Renal cortical epithelial cell (primary cell): ENCODE results near the gene ERC1. TPM values are rescaled to one million over a fixed set of nuclear protein-coding genes. Genes with fewer than 3 reads are reported as not detected.
A peak's percentile ranks its signal among the peaks of the same experiment; 100 is the strongest.
"Not testable (repeated sequence)": the region's sequence is repeated elsewhere in the genome, so short reads cannot be mapped to it uniquely, and the experiment has no call there.

Source experiments
- DNase-seq: peaks from one replicate; pipeline ENCODE4 v3.0.0-alpha.2; 2011; ENCODE audit warnings: low read depth
- total RNA-seq: library from RNA; depleted of rRNA; stranded (reverse); fragments of >200 nt; gene quantifications from 2 replicates; pipeline ENCODE4 v1.2.3, GENCODE V29; 2014

The ERC1 gene
- total RNA-seq, 1 donor from 2014 or later = 79.3 TPM

DNA sequence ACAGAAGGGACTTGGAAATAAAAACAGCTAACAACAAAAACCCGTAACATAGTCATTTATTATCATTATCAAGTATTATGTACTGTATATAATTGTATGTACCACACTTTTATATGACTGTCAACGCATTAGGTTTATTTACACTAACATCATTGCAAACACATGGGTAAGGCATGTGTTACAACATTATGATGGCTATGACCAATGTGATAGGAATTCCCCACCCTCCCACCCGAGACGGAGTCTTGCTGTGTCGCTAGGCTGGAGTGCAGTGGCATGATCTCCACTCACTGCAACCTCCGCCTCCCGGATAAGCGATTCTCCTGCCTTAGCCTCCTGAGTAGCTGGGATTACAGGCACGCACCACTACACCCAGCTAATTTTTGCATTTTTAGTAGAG is 82.6 kb downstream of the ERC1 start:
- no peak for DNase-seq

GRCh38 chr12:1077036-1077803 is 86.2 kb downstream of the ERC1 start:
- DNase-seq = no peak

DNA sequence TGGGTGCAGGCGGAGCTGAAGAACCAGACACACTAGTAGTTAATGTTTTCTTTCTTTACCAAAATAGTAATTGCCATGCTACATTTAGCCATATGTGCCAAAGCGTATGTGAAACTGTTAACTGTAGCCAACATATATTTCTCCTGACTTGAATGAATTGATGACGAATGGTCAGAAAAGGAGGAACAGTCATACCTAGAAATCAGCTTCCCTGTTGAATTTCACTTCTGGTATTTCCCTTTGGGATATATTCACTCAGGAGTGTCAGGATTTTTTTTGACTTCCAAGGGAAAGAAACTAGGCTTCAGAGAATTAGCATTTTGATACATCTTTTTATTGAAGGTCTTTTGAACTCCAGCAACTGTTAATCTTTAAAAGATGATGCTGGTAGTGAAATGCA is 87.0 kb downstream of the ERC1 start:
- no peak for DNase-seq

- no peak for DNase-seq
Measured at GRCh38 chr12:1080520-1081223, 89.6 kb downstream of the ERC1 start.

DNA sequence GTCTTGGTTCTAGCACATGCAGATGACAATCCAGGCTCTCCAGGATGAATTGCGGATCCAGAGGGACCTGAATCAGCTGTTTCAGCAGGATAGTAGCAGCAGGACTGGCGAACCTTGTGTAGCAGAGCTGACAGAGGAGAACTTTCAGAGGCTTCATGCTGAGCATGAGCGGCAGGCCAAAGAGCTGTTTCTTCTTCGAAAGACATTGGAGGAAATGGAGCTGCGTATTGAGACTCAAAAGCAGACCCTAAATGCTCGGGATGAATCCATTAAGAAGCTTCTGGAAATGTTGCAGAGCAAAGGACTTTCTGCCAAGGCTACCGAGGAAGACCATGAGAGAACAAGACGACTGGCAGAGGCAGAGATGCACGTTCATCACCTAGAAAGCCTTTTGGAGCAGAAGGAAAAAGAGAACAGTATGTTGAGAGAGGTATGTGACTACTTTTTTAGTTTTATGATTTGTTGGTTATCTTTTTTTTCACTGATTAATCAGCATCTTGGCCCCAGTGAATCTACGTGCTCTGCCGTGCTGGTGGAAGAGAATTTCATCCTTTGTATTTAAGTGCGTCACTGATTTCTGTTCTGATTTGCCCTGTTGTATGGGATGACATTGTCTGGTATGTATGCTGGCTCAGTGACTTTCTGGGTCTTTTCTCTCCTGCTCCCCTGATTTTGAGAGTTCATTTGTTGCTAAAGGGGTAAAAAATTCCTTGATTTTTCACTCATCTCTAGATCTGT is 92.3 kb downstream of the ERC1 start:
- DNase-seq = no peak

DNA sequence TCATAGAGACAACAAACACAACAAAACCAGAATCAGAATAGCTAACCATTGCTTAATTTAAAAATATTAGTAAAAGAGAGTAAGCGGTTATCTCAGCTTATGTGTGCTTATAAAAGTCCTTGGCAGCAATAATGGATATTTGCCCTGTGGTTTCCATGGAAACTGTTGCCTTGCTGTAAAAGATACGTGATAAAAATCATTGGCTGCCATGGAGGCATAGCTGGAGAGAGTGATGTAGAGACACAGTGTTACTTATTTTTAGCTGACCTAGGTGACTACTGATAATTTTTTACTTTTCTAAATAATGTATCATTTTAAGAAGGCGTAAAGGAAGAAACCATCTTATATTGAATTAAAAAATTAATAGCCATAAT is 92.9 kb downstream of the ERC1 start:
- peak; percentile 41 for DNase-seq

- DNase-seq = no peak
Measured at GRCh38 chr12:1091350-1091749, 100.3 kb downstream of the ERC1 start.

- peak; percentile 71 for DNase-seq
Measured at GRCh38 chr12:1093166-1093751, 102.2 kb downstream of the ERC1 start.

DNA sequence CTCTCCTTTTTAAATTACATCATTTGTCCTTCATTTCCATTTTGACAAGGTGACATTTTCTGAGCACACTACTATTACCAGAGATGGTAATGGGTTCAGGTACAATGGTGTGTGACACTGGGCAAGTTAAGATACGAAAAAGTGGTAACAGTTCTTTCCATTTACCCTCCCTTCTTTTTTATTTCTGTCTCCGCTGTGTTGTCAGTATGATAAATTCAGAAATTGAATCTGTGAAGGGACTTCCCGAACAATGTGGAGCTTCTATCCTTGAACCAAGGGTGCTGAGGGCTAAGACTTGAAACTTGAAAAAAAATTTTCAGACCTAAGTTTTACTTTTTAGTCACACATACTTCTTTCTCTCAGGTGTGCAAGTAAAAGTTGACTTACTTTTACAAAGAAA is 103.7 kb downstream of the ERC1 start:
- no peak for DNase-seq

GRCh38 chr12:1099158-1099557 is 108.1 kb downstream of the ERC1 start:
- DNase-seq = no peak

DNA sequence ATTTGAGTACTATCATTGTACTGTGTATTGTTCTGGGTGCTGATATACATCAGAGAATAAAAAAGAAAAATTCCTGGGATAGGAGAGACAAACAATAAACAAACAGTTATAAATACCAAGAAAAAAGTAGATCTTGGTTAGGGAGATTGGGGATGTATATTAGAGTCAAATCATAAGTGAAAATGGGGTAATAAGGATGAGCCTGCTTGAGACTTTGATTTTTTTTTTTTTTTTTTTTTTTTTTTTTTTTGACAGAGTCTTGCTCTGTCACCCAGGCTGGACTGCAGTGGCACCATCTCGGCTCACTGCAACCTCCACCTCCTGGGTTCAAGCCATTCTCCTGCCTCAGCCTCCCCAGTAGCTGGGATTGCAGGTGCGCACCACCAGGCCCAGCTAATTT is 108.6 kb downstream of the ERC1 start:
- not testable (repeated sequence) for DNase-seq

- no peak for DNase-seq
Measured at GRCh38 chr12:1102115-1102514, 111.1 kb downstream of the ERC1 start.

- no peak for DNase-seq
Measured at GRCh38 chr12:1102791-1103450, 111.9 kb downstream of the ERC1 start.

- DNase-seq = peak; percentile 21
Measured at GRCh38 chr12:1103632-1104031, 112.6 kb downstream of the ERC1 start.

DNA sequence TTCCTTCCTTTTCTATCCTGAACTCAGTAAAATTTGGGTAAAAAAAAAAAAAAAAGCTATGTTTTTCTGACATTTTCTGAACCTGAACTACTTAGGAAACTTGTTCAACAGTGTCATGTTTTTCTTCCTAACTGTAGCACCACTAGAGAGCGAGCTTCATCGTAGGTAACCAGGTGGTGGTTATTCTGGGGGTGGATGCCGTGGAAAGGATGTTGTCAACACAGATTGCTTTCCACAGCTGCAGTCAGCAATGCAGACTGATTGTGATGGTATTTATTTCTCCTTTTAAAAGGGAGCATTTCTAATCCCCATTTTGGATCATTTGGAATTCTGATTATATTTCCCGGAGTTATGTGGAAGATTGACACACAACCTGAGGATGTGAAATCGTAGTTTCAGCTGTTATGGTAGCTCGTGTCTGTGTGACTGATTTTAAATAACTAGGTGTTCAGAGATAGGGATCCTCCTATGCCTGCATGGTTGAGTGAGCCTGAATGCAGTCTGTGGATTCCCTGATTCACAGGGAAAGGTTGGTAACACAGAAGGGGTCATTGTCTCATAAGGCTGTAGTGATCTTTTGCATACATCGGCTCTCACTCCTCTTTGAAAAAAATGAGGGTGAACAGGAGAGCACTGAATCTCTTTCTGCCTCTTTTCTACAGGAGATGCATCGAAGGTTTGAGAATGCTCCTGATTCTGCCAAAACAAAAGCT is 113.2 kb downstream of the ERC1 start:
- peak; percentile 15 for DNase-seq

DNA sequence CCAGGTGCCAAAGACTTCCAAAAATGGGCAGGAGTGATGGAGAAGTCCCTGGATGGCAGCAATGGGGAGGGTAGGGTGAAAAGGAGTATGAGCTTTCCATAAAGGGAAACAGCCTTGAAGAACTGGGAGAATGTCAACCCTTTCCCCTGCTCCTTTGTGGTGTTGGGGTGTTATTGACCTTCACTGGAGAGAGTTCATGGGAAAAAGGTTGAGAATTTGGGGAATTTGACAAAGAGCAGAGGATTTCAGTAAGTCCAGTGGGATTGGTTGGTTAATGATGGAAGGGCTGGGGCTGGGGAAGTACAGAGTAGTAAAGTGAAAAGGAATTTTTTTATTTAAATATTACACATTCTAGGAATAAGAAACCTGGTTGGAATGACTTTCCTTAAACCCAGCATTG is 116.6 kb downstream of the ERC1 start:
- no peak for DNase-seq

GRCh38 chr12:1108276-1108675 is 117.3 kb downstream of the ERC1 start:
- no peak for DNase-seq

DNA sequence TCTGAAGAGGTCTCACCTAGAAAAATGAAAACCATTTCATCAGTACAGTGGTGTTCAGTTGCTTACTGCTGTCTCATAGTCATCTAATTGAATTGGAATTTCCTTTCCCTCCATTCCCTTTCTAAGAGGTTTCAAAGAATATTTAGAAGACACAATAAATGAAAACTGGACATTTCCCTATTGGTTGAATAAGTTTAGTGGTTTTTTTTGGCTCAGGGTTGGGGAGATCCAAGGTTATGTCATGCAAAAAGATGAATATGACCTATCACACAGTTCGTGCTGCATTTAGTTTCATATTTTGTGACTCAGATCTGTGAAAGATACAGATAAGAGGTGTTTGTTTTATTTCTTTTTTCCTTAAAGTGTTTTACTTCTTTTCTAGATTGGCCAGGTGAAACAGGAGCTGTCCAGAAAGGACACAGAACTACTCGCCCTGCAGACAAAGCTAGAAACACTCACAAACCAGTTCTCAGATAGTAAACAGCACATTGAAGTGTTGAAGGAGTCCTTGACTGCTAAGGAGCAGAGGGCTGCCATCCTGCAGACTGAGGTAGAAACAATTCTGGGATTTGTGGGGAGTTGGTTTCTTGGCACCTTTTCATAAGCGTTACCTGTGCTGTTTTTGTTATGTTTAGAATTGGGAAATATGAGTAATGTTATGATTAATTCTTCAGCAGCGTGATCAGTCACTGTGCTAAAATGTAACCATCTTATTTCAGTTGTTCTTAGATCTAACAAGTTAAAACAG is 124.6 kb downstream of the ERC1 start:
- DNase-seq = peak; percentile 16

DNA sequence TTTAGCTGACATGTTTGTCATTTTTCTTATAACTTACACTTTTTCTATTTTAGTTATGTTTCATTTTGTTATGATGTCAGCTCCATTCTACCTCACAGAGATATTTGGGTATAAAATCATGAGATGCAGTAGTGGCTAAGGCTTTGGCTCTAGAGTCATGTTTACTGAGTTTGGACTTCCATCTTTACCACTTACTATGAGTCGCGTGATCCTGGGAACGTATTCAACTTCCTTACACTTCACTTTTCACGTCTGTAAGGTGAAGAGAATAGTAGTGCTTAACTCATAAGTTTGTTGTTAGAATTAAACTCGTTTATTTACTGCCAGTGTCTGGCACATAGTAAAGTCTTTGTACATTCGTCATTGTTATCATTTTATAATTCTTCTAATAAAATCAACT is 126.3 kb downstream of the ERC1 start:
- no peak for DNase-seq

GRCh38 chr12:1117970-1118563 is 127.0 kb downstream of the ERC1 start:
- DNase-seq = peak; percentile 72
